Epidermal melanocyte (primary cell): ENCODE results near the gene MYL9.
"Not testable (repeated sequence)": the region's sequence is repeated elsewhere in the genome, so short reads cannot be mapped to it uniquely, and the experiment has no call there.

Experiments
- DNase-seq: peaks from one replicate; pipeline ENCODE4 v3.0.0; 2011; ENCODE audit warnings: low spot score; ENCODE audit not compliant: insufficient read length

Gene MYL9

GRCh38 chr20:36548704-36549627, 7.6 kb downstream of the MYL9 start:
- DNase-seq, result no peak

GRCh38 chr20:36549628-36549941, 8.3 kb downstream of the MYL9 start:
- no peak for DNase-seq

GRCh38 chr20:36549942-36550789, 8.8 kb downstream of the MYL9 start:
- DNase-seq, result no peak

DNA sequence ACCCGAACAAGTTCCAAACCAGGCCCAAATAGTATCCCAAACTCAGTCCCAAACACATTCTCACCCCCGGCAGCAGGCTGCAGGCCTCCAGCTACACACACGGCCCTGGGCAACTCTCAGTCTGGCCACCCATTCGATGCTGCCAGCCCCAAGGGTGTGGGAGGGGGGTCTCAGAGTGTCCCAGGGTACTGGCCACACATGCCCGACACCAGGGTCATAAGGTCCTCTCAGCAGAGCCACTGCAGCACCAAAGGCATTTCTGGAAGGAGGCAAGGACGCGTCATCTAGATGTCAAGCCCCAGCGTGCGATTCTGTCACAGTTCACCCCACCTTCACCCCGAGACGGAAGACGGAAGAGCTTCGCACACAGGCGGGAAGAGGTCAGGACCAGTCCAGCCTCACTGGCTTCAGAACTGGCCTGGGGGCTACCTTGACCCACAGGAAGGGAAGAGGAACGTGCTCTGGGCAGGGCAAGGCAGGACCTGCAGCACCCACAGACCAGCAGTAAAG, 9.5 kb downstream of the MYL9 start:
- no peak for DNase-seq

GRCh38 chr20:36555248-36555647, 13.9 kb downstream of the MYL9 start:
- DNase-seq, result no peak

DNA sequence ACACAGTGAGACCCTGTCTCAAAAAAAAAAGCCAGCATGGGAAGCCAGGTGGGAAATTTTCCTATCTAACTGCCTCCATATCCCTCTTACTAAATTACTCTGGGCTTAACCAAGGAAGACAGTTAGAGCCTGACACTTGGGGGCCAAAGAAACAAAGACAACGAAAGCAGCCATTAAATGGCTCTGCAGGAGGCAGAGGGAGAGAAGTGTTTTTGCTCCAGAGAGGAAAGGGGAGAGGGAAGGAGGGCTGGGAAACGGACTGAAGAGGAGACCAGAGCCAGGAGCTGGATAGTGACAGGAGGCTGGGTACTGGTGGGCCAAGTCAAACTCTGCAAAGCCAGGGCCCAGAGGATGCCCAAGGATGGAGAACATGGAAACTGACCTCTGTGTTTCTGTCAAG, 21.4 kb downstream of the MYL9 start:
- no peak for DNase-seq

- no peak for DNase-seq
Measured at GRCh38 chr20:36563374-36563773, 22.1 kb downstream of the MYL9 start.

DNA sequence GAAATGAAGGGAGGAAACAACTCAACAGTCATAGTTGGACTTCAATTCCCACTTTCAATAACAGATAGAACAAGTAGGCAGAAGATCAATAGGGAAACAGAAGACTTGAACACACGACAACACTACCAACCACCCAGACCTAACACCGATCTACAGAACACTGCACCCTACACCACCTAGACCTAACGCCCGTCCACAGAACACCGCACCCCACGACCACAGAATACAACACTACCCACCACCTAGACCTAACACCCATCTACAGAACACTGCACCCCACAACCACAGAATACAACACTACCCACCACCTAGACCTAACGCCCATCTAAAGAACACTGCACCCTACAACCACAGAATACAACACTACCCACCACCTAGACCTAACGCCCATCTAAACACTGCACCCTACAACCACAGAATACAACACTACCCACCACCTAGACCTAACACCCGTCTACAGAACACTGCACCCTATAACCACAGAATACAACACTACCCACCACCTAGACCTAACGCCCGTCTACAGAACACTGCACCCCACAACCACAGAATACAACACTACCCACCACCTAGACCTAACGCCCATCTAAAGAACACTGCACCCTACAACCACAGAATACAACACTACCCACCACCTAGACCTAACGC, 22.9 kb downstream of the MYL9 start:
- not testable (repeated sequence) for DNase-seq

DNA sequence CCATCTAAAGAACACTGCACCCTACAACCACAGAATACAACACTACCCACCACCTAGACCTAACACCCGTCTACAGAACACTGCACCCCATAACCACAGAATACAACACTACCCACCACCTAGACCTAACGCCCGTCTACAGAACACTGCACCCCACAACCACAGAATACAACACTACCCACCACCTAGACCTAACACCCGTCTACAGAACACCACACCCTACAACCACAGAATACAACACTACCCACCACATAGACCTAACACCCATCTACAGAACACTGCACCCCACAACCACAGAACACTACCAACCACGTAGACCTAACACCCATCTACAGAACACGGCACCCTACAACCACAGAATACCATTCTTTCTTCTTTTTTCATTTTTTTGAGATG, 23.4 kb downstream of the MYL9 start:
- DNase-seq, result not testable (repeated sequence)

- no peak for DNase-seq
Measured at GRCh38 chr20:36565520-36565919, 24.2 kb downstream of the MYL9 start.

GRCh38 chr20:36569847-36570429, 28.6 kb downstream of the MYL9 start:
- DNase-seq, result no peak

GRCh38 chr20:36571564-36572504, 30.5 kb downstream of the MYL9 start:
- no peak for DNase-seq

DNA sequence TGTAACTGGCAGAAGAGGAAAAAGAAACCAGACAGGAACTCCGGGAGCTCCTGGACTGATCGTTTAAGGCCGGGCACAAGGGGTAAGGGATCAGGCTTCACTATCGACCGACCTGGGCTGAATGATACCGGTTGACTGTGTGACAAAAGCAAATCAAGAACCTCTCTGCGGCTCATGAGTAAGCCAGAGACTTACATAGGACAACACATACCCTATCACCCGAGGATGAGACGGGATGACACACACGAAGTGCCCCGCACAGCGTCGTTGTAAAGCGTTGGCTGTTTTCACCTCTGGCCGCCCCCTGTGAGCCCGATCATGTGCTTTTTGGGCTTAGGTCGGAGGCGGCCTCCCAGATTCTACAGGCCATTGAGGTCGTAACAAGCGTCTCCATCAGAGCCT, 31.4 kb downstream of the MYL9 start:
- peak; percentile 27 for DNase-seq

- peak; percentile 91 for DNase-seq
Measured at GRCh38 chr20:36573103-36573797, 31.9 kb downstream of the MYL9 start, which contains the start of gene TGIF2. Gene TGIF2 (plus strand): TSS chr20:36573597. CDS start chr20:36578775, 5,178 bp downstream.

DNA sequence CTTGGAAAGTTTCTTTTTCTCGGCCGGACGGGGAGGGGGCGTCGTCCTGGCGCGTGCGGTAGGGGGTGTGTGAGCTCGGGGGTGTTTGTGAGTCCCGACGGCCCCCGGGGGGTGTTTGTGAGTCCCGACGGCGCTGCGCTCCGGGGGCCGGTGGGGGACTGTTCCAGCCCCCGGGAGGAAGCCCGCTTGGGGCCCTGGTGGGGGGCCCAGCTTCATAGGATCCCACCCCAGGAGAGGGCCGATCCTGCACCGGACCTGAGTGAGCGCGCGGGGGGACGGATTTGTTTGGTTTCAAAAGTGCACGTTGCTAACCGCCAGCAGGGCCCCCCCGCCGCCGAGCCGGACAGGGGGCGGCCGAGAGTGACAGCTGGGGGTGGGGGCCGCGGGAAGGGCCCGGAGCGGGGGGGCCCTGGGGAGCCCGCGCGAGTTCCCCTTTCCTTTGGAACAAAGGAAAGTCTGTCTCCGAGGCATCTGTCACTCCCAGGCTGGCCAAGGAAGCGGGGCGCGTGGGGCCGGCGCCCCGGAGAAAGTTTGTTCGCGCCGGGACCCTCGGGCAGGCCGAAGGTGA, 32.6 kb downstream of the MYL9 start:
- DNase-seq, result peak; percentile 49

- DNase-seq, result peak; percentile 36
Measured at GRCh38 chr20:36574366-36575135, 33.2 kb downstream of the MYL9 start.

GRCh38 chr20:36576081-36576445, 34.7 kb downstream of the MYL9 start:
- DNase-seq, result no peak

DNA sequence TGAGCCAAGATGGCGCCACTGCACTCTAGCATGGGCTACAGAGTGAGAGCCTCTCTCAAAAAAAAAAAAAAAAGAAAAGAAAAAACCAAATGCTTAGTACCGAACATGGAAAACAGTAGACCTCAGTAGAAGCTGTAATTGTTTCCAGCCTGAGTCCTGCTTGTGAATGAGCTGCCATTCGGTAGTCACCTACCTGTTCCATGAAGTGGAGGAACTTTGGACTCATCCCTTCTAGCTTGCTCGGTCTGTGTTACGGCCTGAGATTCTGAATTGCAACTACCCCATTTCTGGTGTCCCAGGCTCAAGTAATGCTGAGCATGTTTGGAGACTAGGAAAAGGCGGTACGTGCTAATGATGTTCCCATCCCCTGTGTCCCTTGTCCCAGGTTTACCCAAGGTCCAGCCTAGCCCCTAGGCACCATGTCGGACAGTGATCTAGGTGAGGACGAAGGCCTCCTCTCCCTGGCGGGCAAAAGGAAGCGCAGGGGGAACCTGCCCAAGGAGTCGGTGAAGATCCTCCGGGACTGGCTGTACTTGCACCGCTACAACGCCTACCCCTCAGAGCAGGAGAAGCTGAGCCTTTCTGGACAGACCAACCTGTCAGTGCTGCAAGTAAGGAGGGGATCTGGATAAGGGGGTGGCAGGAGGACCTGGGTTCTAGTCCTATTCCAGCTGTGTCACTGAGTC, 37.2 kb downstream of the MYL9 start:
- DNase-seq, result no peak
